Renal pelvis (tissue), 4 donors: ENCODE results near the gene HOXB8. TPM values are rescaled to one million over a fixed set of nuclear protein-coding genes. Genes with fewer than 3 reads are reported as not detected.

Experiments
- DNase-seq: peaks from one replicate; pipeline ENCODE4 v3.0.0-alpha.2; 2013
- polyA plus RNA-seq, 3 donors: library from polyadenylated mRNA; unstranded; fragments of 120-200 nt; gene quantifications; one replicate each; pipeline ENCODE4 v1.2.1, GENCODE V29; 2013; ENCODE audit not compliant: insufficient read length in 3 of 3

HOXB8 gene
- polyA plus RNA-seq, 3 donors, result 57.9 to 64.7 (median 59.7) TPM

DNA sequence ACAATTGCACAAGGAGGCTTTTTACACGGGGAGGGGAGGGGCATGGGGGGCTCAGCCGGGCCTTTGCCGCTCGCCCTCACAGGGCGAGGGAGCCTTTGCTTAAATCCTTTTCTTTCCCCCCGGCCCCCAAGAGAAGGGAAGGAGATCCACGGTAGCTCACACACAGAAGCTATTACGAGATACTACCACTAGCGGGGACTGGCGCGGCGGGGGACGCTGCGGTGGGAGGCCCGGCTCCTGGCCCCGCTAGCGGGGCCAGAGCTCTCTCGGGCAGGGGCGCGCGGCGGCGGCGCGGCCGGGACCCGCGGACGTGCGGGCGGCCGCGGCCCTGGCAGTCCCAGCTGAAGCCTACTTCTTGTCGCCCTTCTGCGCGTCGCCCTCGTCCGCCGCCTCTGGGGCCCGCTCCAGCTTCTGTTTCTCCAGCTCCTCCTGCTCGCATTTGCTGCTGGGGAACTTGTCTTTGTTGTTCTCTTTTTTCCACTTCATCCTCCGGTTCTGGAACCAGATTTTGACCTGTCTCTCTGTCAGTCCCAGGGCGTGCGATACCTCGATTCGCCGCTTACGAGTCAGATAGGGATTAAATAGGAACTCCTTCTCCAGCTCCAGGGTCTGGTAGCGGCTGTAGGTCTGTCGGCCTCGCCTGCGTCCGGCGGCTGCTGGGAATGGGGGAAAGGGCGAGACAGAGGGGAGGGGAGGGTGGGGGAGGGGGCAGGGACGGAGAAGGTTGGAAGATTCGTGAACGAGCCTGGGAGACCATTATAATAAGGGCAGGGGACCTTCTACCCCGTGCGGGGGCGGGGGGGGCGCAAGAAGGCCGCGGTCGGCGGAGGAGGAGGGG, 2.0 kb downstream of the HOXB8 start:
- no peak for DNase-seq

DNA sequence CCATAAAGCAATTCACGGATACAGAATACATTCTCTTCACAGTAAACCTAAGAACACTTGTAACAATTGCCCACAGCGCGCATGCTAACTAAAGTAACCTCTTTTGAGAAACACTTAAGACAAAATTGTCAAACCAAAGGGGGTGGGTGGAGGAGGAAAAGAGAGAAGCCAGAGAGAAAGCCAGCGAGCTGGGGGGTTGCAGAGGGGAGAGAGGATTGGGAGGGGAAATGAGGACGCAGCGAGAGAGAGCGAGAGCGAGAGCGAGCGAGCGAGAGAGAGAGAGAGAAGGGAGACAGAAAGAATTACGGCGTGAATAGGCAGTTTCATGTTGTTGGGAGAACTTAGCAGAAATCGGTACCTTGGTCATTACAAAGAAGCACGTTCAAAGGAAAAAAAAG, 2.6 kb downstream of the HOXB8 start:
- DNase-seq, result no peak

DNA sequence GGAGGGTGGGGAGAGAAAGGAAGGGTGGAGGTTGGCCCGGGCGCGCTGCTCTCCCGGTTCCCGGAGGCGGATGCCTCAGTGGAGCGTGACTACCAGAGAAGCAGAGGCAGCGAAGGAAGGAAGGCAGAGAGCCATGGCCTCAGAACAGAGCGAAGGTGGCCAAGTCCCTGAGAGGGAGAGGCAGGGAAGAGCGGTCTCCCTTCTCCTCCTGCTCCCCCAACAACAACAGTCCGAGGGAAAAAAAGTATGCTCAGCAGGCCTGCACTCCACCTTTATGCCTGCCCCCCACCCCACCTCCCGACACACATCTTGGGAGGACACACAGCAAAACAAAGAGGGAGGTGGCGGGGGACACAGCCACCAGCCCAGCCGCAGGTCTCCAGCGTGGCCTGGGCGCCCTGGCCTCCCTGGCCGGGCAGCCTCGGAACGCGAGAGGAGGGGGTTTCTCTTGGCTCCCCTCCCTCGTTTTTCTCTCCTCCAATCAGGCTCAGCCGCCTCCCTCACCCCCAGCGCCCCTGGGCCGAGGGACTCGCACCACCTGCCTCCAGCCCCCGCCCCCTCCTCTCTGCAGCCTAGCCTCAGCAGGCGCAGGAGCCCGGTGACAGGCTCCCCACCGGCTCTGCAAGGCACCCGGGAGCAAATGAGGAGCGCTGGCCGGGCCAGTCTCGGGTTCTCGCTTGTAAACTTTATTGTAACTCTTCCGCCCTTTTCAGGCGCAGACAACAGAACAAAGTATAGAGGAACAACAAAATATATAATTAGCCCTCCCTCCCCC, 3.2 kb downstream of the HOXB8 start:
- peak; percentile 88 for DNase-seq

DNA sequence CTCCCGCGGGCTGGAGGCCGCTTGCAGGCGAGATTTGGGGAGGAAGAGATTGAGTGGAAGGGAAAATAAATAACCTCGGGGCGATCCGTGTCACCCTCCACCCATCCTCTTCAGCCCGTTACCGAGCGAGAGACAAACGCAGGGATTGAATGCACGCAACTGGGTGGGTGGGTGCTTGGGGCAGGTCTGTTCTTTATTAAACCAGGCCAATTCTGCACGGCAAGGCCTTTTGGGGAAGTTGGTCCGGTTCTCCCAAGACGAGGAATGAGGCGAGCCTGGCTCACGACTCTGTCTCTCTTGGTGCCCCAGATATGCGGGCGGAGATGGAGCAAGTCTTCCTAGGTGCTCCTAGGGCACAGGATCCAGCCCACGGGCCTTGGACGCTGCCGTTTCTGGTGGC, 3.9 kb downstream of the HOXB8 start:
- DNase-seq, result no peak

DNA sequence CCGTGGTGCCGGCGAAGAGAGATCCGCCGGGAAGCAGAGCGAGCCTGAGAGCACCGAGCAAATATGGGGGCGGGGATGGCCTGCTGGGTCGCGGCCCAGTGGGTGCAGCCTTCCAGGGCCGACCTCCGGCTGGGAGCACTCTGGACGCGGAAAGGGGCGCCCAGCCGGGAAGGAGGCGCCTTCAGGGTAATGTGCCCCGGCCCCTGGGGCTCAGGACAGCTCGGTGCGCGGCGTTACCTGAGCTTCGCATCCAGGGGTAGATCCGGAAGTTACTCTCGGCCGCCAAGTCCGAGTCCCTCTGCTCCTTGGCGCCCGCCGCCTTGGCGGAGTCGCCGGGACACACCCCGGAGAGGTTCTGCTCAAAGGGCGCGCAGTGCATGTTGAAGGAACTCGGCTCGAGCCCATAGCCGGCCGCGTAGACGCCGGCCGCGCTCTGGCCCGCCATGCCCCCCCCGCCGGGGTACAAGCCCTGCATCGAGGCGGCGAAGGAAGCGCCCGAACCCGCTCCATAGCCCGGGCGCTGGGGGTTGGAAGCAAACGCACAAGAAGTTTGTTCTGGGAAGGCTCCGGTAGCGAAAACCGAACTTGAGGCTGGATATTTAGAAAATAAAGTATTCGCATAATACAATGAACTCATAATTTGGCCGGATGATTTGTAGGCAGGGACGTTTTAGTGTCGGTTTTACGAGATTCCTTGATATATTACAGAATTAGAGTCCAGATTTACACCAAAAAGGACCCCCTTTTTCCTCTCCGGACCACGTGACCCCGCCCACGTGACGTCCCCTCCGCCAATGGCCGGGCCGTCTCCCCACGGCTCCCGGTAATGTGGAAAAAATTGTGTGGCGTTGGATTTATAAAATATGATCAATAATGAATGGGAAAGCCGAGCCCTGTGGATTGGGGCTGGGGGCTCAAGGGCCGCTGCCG, 4.5 kb downstream of the HOXB8 start, which contains the start of gene HOXB7:
Gene HOXB7, minus strand, starts transcription at position 736 of the 930 bp plus-strand sequence. Its CDS starts 99 bp downstream, at position 637.
- no peak for DNase-seq

DNA sequence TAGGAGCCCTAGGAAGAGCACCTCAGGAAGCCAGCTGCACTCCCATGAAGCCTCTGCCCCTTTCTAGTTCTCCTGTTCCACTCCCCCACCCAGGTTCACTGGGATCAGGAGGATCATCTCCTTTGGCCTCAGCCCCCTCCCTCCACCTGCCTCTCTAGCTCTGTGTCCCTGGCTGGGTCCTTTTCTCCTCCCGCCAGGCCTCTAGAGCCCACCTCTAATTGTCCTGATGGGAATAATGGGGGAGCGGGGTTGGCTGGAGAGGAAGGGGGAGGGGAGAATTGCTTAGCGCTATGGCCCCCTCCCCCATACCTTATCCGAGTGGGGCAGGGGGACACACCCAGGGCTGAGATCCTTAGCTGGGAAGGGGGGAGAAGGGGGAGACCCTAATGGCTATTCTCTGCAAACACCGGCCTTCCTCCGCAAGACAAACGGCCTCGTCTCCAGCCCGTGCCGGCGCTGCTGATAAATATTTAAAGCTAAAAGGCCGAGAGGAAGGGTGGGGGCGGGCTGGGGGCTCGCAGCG, 5.3 kb downstream of the HOXB8 start:
- no peak for DNase-seq

DNA sequence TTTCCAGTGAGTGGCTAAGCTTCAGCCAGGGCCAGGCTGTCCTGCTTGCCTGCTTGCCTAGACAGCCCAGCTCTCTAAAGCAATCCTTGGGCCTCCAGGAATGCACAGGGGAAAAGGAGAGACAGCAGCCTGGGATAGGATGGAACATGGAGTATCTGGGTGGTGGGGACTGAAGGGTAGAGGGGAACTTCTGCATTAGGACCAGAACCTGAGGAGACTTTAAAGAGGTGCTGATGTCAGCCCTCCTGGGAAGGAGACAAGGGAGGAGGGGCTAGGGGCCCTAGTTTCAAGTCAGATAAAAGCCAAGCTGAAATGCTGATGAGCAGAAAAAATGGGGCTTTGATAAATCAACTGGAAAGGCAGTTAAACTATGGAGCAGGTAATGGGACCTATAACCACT, 6.1 kb downstream of the HOXB8 start:
- DNase-seq, result no peak

DNA sequence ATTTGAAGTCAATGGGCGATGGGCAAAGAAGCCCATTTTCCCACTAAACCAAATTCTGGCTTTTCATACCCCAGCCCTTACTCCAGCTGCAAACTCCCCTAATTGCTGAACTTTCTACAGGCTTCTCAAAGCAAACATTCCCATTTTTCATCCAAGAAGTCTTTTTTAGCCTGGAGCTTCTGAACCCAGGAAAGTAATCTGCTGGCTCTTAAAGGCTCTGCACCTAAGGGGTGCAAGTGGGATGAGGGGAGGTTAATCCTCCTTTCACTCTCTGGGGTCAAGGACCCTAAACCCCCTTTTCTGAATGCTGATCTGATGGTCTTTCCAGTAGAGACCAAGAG, 6.6 kb downstream of the HOXB8 start:
- no peak for DNase-seq

DNA sequence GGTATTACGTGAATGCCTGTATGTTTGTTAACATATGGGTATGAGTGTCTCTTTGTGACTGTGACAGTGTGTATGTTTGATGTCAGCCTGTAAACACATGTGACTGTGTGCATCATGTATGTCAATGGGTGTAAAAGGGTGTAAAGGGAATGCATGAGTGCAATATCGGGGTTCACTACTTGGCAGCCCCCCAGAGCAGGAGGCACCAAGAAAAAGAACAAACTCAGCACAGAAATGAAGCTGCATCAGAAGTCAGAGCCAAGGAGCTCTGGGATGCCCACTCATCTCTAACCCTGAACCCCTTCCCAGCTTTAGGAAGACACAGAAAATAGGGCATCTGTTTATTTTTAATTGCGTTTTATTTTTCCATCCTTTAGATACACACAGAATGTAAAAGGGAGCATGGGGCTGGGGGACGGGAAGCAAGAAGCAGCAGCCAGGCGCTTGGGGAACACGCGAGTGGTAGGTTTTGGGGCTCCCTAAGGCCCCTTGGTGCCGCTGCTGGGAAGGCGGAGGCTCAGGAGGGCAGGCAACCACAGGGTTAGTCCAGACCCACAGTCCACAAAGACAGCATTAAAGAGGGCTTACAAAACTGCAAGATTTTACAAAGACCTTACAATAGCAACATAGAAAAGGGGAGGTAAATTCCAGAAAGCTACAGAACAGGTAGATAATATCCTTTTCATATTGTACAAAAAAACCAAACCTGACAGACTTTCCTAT, 8.0 kb downstream of the HOXB8 start:
- DNase-seq, result no peak

DNA sequence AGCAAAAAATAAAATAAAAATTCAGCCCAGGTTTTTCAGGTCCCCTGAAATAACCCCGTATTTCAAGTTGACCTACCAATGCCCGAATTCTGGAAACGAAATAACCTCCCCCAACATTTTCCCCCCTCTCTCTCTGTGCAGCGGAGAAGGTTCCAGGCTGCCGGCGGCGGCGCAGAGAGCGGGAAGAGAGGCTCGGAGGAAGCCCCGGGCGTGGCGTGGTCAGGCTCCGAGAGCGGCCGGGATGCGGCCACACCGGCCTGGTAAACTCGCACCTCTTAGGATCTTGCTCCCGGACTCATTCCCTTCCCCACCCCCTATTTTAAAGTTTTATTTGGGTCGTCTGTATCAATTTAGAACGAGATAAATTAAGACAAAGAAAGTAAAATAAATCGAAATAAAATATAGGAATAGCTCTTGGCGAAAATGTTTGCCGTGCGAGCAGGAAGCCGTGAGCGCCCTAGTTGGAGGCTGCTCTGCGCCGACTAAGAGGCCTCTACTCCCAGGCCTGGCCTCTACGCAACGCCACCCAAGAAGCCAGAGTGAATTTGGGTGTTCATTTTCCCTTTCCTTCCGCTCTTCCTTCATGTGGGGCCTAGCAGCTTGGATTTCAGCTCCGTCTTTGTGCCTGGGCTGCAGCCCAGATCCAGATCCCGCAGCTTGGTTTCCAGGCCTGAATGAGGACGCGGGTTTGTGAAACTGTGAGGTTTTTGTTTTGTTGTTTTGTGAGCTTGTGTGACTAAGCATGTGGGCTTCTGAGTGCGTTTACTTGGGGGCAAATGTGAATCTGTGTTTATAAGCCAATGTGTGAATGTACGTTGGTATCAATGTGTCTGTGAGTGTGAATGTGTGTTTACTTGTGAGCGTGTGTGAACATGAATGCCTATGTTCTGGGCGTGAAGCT, 8.9 kb downstream of the HOXB8 start:
- no peak for DNase-seq

DNA sequence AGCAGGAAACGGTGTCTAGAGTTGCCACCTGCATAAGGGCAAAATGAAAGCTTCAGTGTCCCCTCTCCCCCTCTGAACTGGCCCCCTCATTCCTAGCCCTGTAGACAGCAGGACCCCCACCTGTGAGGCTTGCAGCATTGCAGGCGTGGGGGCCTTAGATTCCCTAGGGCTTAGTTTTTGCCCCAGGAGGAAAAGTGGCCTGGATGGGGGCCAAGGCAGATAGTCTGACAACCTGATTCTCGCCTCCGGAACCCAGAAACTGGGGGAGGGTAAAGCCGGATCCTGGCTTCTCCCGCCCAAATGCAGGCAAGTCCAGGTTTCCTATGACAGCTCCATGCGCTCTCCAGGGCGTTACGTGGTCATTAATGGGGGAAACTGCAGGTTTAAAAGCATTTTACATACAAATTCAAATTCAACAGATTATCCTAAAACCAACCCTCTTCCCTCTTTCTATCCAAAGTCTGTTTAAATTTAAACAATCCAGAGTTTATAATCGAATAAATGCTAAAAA, 9.6 kb downstream of the HOXB8 start:
- no peak for DNase-seq

DNA sequence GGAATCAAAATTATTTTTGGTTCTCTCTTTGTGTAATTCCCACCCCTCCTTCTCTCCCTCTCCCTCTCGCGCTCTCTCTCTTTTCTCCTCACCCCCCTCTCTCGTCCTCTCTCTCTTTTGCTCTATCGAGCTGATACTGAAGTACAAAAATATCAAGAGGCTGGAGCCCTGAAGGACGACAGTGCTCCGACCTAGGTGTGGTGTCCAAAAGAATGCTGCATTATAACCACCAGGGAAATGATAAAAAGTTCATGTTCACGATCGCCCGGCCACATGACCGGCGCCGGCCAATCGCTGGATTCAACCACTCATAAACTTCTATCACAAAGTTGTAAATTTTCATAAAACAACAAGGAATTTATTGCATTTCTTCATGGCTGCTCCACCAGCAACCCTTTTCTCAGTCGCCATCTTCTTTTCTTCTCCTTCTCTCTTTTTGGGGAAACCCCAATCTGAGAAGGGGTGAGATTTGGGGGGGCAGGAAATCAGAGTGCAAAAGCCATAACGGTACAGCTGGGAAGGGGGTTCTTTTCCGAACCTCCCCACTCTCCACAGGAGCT, 10.2 kb downstream of the HOXB8 start, which contains the start of gene HOXB6:
Gene HOXB6, minus strand, starts transcription at position 217 of the 560 bp plus-strand sequence. CDS start 6,836 bp downstream, outside the sequence.
- DNase-seq, result peak; percentile 91

DNA sequence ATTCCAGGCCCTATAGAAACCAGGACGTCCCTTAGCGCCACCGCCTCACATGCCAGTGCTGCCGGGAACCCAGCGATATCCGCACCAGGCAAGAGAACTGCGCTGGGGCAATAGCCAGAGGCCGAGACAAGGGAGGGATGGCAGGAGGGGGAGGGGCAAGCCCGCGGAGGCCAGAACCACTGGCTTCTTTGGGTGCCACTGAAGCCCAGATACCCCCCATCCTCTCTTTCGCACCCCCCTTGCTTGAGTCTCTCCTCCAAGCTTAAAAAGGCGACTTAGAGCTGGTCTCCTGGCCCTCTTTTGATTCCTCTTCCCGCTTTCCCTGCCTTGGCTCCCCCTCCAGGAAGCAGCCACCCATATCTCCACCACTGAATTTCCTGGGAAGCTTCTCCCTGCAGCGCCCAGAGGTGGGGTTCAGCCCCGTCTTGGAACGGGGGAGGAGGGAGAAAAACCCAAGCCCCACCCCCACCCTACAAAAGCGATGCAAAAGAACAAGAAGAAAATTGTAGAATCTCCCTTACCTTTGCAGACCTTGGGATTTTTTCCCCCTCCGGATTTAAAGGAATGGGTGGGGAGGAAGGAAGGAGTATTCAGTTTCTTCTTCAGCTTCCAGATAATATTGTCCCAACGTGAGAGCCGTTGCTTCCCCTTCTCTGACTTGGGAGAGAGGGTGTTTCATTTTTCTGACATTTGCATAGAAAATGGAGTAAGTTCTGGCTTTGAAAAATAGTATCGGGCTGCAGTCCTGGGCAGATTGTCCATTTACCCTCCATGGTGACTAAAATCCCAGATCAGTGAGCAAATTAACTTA, 10.9 kb downstream of the HOXB8 start:
- no peak for DNase-seq

DNA sequence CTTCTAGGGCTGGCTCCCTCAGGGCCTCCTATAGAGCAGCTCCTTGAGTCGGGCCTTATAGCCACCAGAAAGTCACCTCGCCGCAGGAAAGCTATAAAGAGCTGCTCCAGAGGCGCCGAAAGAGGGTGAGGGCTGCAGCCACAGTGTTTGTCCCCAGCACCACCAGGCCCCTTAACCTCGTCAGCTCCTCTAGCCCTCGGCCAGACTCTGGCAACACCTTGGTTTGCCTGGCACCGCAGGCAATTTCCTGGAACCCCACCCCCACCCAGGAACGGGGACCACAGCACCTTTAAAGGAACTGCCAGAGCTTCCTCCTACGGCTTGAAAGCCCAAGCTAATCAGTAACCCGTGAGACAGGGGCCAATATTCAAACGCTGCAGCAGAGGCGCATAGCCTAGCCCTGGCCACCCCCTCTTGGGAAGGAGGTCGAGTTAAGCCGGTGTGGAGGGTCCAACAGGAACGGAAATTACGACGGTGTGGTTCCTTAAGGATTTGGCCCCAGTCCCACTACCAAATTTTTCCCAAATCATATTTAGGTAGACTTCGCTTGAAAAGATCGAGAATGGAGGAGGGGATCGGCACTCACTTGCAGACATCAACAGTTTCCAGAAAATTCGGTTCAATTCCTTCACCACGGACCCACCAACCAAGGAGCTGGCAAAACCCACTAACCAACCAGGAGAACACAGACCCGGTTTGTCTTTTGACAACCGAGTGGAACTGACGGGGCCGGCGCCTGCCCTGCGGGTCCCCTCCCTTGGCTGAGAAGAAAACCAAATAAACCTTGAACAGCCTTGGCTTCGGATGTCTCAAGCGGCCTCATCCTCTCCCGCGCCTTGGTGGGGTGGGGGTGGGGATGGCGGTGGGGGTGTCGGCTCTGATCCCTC, 13.3 kb downstream of the HOXB8 start:
- no peak for DNase-seq

DNA sequence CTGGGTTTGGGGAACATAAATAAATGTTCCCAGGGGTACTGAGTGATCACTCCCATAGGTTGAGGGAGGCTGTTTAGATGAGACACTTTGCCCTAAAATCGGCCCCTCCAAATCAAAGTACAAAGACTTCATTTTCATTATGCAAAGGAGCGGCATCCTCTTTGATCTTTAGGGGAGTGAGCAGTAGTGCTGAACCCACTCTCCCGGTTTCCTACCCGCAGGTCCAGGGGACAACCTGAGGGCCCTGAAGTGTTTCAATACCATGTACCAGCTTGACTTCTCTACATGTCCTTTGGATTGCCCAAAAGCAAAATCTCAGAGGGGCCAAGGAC, 13.9 kb downstream of the HOXB8 start:
- DNase-seq, result no peak

DNA sequence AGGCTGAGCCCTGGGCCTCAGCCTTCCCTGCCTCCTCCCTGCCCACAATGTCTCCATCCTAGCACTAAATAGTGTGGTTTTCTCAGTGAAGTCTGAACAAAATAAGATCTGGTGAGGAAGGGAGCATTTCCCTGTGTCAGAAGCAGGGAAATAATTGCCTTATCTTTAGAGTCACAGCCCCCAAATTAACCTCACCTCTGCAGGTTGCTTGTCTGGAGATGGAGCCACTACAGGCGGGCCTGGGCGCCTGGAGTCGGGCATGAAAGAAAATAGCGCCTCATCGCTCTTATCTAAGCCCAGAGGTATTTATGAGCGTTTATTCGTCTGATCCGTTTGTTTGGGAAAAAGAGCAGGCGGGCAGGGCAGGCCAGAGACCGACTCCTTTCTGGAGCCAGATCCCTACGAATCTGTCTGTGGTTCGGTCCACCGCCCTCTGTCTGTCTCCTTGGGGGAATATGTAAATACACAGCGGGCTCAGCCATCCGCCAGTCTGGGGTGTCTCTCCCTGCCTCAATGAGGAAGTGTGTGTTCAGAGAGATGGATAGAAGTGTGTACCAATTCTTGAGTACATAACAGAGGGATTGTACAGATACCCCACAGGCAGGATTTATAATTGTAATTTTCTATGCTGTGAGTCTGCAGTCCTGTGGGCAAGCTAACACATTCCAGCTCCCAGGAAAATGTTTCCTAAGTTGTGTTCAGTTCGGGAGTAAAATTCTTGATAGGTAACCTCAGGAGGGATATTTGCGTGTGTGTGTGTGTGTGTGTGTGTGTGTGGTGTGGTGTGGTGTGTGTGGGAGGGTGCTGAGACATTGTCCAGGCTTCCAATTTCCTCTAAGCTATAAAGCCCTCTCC, 14.6 kb downstream of the HOXB8 start:
- DNase-seq, result no peak

DNA sequence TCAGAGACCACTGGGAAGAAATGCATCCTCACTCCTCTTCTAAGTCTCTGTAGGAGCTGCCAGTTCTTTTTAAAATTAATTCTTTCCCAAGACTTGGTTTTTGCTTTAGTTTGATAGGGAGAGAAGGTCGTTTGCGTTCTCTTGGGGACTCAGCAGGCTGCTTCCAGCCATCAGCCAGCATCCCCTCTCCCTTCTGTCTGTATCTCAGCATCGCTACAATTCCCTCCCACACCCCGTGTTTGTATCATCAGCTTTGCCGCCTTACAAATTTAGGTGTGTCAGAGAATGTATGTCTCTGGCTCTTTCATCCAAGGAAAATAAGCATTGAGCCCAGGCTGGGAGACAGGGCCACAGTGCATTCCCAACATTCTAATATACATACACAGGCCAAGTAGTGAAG, 15.7 kb downstream of the HOXB8 start:
- DNase-seq, result no peak
